PC-9 (cell line): ENCODE results near the gene ZNF512.
"Not testable (repeated sequence)": the region's sequence is repeated elsewhere in the genome, so short reads cannot be mapped to it uniquely, and the experiment has no call there.

Source experiments
- CTCF ChIP-seq: fragments of 200-600 bp; sonication (generic); conservative IDR thresholded peaks from 2 replicates; pipeline ENCODE4 v1.6.1; 2017; ENCODE audit warnings: mixed run types, antibody characterized with exemption, mild to moderate bottlenecking, moderate library complexity
- EZH2 ChIP-seq: fragments of 200-600 bp; sonication (generic); IDR thresholded peaks from 2 replicates; pipeline ENCODE4 v1.8.0; 2017; ENCODE audit warnings: antibody characterized with exemption, low read depth

- TF ChIP-seq CTCF, EZH2: not testable (repeated sequence)
Measured at GRCh38 chr2:27539649-27540048, 43.2 kb upstream of the ZNF512 start.
